Measurements from ENCODE around the gene CPD.

CPD gene

DNA sequence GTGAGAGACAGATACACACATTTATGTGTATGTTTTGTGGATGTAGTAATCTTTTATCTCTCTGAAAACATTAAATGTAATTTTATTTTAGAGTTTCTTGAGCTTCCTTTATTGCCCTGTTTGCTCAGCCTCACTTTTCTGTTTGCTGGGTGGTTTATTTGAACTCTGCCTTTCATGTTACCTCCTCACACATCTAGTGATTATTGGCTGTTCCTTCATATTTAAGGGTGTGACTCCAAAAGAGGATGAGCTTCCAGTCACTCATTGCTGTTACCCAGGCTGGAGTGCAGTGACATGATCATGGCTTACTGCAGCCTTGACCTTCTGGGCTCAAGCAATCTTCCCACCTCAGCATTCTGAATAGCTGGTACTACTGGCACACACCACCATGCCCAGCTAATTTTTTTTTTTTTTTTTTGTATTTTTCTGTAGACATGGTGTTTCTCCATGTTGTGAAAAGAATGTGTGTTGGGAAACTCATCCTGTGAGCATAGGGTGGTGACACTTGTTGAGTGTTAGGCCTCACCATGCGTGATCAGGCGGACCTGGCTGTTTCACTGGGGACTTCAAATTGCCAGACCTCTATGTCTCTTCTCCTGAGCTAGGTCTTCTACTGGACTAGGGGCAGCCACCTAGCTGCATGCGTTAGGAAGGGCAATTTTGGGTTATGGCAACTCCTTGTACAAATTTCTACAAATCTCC, 136.3 kb downstream of the CPD start:
- no peak for DNase-seq

DNA sequence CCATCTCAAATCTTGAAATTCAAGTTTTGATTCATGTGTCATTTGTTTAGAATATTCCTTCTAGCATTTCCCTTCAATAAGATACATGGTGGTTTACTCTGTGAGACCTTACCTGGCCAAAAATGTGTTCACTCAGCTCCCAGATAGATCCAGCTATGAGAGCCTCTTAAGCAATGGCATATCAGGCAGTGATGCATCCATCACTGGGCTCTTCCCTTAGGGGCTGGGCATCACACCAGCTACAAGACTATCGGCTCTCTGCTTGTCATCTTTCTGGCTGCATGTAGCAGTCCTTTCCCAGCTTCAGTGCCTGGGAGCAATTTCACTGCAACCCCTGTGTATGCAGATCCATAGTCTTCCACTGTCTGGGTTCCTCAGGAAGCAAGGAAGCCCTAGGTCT, 139.1 kb downstream of the CPD start:
- DNase-seq: no peak

DNA sequence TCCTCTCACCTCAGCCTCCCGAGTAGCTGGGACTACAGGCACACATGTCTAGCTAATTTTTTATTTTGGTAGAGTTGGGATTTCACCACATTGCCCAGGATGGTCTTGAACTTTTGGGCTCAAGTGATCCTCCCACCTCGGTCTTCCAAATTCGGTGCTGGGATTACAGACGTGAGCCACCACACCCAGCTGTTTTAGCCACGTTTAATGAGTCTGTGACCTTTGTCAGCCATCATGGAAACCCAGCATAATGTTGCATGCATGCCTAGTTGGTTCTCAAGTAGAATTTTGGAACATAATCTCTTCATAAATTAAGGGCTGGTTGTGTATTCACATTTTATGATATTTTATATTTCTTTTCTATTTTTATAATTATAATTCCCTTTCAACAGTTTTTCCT, 140.4 kb downstream of the CPD start:
- DNase-seq: no peak
